Gastroesophageal sphincter (tissue), 4 donors: ENCODE results near the gene POU2F1. TPM values are rescaled to one million over a fixed set of nuclear protein-coding genes. Genes with fewer than 3 reads are reported as not detected.

Experiments used
- ATAC-seq: fragments of 150-250 bp; one replicate; pipeline ENCODE4 v1.9.1; 2016; ENCODE audit warnings: mild to moderate bottlenecking, moderate library complexity
- H3K27ac ChIP-seq, 4 donors: fragments of 200-600 bp; sonication (generic) in 3 of 4; 1 replicate in 3 of 4; 2 replicates in 1 of 4; pipeline ENCODE4 v1.5.1; 2016 to 2019
- H3K27me3 ChIP-seq: fragments of 200-600 bp; sonication (generic); one replicate; pipeline ENCODE4 v1.5.1; 2019
- H3K36me3 ChIP-seq, 2 donors: fragments of 200-600 bp; sonication (generic); one replicate each; pipeline ENCODE4 v1.5.1; 2019; ENCODE audit warnings: control low read depth in 1 of 2
- H3K4me1 ChIP-seq, 3 donors: fragments of 200-600 bp; sonication (generic); 1 replicate in 2 of 3; 2 replicates in 1 of 3; pipeline ENCODE4 v1.5.1; 2016 to 2019; ENCODE audit warnings: control low read depth in 2 of 3
- H3K4me3 ChIP-seq, 2 donors: fragments of 200-600 bp; sonication (generic); one replicate each; pipeline ENCODE4 v1.5.1; 2019; ENCODE audit warnings: mild to moderate bottlenecking in 1 of 2, moderate library complexity in 1 of 2
- H3K9me3 ChIP-seq, 3 donors: fragments of 200-600 bp; sonication (generic); one replicate each; pipeline ENCODE4 v1.5.1; 2017 to 2019; ENCODE audit warnings: control low read depth in 2 of 3
- CTCF ChIP-seq, 4 experiments: fragments of 200-600 bp in 2 of 4; fragments of 450-650 bp in 2 of 4; sonication (generic) in 1 of 4; IDR thresholded peaks; one replicate each; pipeline ENCODE4 v1.5.1; 2017 to 2019; ENCODE audit warnings: antibody characterized with exemption in 4 of 4, mild to moderate bottlenecking in 2 of 4, moderate library complexity in 2 of 4
- EP300 ChIP-seq: sonication (generic); formaldehyde crosslinking; IDR thresholded peaks from one replicate; pipeline ENCODE4 v1.6.1; 2017; ENCODE audit warnings: antibody characterized with exemption, mild to moderate bottlenecking
- POLR2A ChIP-seq, 2 donors: fragments of 450-650 bp; IDR thresholded peaks; one replicate each; pipeline ENCODE4 v1.6.1; 2017; ENCODE audit warnings: antibody characterized with exemption in 2 of 2, mild to moderate bottlenecking in 2 of 2, moderate library complexity in 1 of 2
- POLR2AphosphoS5 ChIP-seq: sonication (generic); formaldehyde crosslinking; IDR thresholded peaks from one replicate; pipeline ENCODE4 v1.6.1; 2017; ENCODE audit warnings: antibody characterized with exemption
- WGBS, 2 donors: methylation state at CpG; one replicate each; pipeline ENCODE4 v1.1.5; 2018; ENCODE audit warnings: low coverage in 1 of 2; 5-methylcytosine and 5-hydroxymethylcytosine counted together
- total RNA-seq, 4 donors: library from RNA; depleted of rRNA; stranded (reverse); fragments of >200 nt; gene quantifications; one replicate each; pipeline ENCODE4 v1.1.0, GENCODE V29; 2016

The POU2F1 gene
- total RNA-seq, 4 donors from 2014 or later: 8.0 to 15.7 (median 10.2) TPM

DNA sequence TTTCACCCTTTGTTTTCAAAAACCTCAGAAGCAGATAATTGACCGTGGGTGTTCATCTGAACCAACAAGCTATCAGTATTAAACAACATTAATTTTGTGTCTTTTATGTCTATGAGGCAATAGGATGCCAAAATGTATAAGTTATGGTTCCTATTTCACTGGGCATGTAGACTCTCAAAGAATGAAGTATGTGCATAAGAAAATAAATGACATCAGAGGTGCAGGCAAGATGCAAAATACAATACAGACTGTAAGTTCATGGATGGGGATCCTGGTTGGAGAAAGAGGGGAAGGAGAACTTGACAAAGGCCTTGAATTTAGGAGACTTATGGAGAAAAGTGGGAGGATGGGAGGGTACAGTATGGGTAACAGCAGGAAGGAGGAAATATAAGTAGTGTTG, 23.4 kb upstream of the POU2F1 start:
- H3K36me3 ChIP-seq: no peaks in the 10 kb centered on the region
- no peak for ATAC-seq
- 0% methylated on average over 1 of the region's 1 CpG; no CpG with 5 or more reads in 1 of the 2 donors for WGBS, 2 donors
- H3K4me1 ChIP-seq: no peaks in the 10 kb centered on the region
- H3K4me3 ChIP-seq: no peak overlapping the region
- no peak for TF ChIP-seq POLR2A (IDR thresholded peaks at IDR 0.05)
- TF ChIP-seq EP300: no peak
- TF ChIP-seq POLR2AphosphoS5: no peak
- TF ChIP-seq CTCF (IDR thresholded peaks at IDR 0.05): no peak
- H3K9me3 ChIP-seq: no peaks in the 10 kb centered on the region
- H3K27me3 ChIP-seq: no peaks in the 10 kb centered on the region
- H3K27ac ChIP-seq: no peak overlapping the region

DNA sequence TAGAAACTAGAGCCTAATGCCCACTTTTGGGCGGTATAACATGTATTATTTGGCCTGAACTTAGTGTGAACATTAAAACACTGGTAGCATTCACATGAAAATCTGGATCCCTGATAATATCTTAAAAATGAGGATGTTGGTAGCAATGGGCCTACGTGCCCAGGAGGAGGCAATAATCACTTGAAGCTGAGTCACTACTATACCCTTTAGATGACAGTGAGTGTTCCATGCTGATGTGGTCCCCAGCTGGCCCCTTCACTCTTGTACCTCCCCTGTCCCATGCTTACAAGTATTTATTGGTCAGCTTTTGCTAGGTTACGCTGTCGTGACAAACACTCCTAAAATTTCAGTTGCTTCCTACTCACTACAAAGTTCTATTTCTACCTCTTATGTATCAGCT, 23.0 kb upstream of the POU2F1 start:
- no peak overlapping the region for H3K27ac ChIP-seq
- ATAC-seq: no peak

DNA sequence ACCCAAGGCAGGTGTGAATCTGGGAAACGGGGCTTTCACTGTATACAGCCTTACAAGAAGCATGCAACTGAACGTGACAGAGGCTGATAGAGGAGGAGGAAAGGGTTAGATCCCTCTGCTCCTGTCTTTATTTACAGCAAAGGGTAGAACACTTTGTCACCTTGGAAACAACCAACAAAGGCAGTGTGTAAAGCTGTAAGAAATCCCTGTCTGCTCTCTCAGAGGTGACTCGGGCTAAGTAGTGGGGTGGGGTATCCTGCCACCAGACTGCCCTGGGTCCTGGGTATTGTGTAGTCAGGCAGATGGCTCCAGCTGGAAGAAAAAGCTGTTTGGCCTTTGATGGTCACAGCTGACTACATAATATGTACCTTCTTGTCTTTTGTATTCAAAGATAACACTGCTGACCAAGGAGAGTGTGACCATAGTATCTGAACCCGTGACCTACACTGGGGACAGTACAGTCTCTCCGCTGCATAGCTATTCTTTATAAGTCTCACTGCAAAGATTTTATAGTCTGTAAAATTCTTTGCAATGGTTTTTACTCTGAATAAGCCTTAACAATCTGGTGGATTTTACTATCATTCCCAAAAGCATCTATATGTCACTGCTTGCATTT, 22.1 kb upstream of the POU2F1 start:
- Histone ChIP-seq H3K27me3 (no peaks in the 10 kb centered on the region), H3K4me1 (no peaks in the 10 kb centered on the region), H3K27ac (no peak overlapping the region), H3K4me3 (no peak overlapping the region), H3K9me3 (no peaks in the 10 kb centered on the region), H3K36me3 (no peaks in the 10 kb centered on the region)
- WGBS, 2 donors: 48 to 78% methylated on average over 3 to 5 of the region's 5 CpGs
- ATAC-seq: no peak
- TF ChIP-seq POLR2AphosphoS5: no peak
- TF ChIP-seq CTCF (IDR thresholded peaks at IDR 0.05): no peak
- no peak for TF ChIP-seq EP300
- no peak for TF ChIP-seq POLR2A (IDR thresholded peaks at IDR 0.05)

More for the DNA sequence above, 23.0 kb upstream of the POU2F1 start:
- H3K27me3 ChIP-seq: no peaks in the 10 kb centered on the region
- no peaks in the 10 kb centered on the region for H3K4me1 ChIP-seq
- H3K9me3 ChIP-seq: no peaks in the 10 kb centered on the region
- whole genome bisulfite sequencing, 2 donors: 86 to 94% methylated on average over 4 of the region's 4 CpGs
- TF ChIP-seq CTCF (IDR thresholded peaks at IDR 0.05) (no peak), EP300 (no peak), POLR2A (IDR thresholded peaks at IDR 0.05) (no peak), POLR2AphosphoS5 (no peak)
- H3K36me3 ChIP-seq: no peaks in the 10 kb centered on the region
- H3K4me3 ChIP-seq: no peak overlapping the region

DNA sequence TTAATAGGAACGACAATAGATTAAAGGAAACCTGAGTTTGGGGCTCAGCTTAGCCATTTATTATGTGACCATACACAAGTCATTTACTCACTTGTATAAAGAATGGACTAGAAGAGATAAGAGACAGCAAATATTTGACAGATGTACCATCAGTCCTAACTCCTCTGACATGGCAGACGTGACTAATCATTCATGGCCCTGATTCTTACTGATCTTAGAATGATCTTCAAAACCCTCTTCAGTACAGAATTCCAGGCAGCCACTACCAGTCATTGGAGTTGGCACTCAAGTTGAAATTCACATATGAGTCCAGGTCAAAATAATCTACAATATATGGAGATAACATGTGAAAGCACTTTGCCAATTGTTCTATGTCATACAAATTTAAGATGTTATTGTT, 21.0 kb upstream of the POU2F1 start:
- Histone ChIP-seq H3K4me3 (no peak overlapping the region), H3K27ac (no peak overlapping the region), H3K27me3 (no peaks in the 10 kb centered on the region), H3K36me3 (no peaks in the 10 kb centered on the region), H3K9me3 (peaks cover 0 to 6% (median 0%) of the 10 kb centered on the region in 3 donors), H3K4me1 (no peaks in the 10 kb centered on the region)
- WGBS, 2 donors: 78 to 90% methylated on average over 2 of the region's 2 CpGs
- TF ChIP-seq EP300: no peak
- ATAC-seq: no peak

GRCh38 chr1:167200272-167200671, 20.4 kb upstream of the POU2F1 start:
- H3K9me3 ChIP-seq: peaks cover 0 to 12% (median 0%) of the 10 kb centered on the region in 3 donors
- no peak overlapping the region for H3K4me3 ChIP-seq
- WGBS, 2 donors: 100% methylated on average over 1 to 3 of the region's 4 CpGs
- no peaks in the 10 kb centered on the region for H3K4me1 ChIP-seq
- H3K36me3 ChIP-seq: no peaks in the 10 kb centered on the region
- no peak overlapping the region for H3K27ac ChIP-seq
- TF ChIP-seq POLR2A (IDR thresholded peaks at IDR 0.05) (no peak), CTCF (IDR thresholded peaks at IDR 0.05) (no peak)
- H3K27me3 ChIP-seq: no peaks in the 10 kb centered on the region
- no peak for ATAC-seq
